Amniotic stem cell (primary cell): ENCODE data around the gene THNSL1.

Experiments used
- DNase-seq: peaks from one replicate; lab custom pipeline; 2025; lab: John Stamatoyannopoulos, UW

Gene THNSL1

GRCh38 chr10:25057886-25058285 is 41.5 kb downstream of the THNSL1 start:
- DNase-seq = no peak

- DNase-seq = peak; percentile 49
Observed at GRCh38 chr10:25059990-25060389, 43.6 kb downstream of the THNSL1 start.

DNA sequence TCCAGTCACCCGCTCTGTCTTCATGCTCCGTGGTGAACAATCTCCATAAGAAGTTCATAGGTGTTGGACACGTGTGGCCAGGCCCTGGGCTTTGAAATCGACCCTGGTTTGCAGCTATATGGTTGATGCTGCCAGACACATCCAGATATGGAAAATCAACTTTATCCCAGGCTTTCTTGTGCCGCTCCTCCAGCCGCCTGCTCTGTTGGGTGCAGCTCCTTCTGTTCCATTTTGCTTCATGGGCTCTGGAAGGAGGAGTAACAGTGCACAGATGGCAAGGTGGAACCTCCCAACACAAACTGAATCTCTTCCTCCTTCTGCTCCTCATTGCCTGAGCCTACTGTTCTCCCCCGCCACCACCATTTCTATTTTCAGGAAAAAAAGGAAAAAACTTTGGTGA is 44.7 kb downstream of the THNSL1 start:
- no peak for DNase-seq

DNA sequence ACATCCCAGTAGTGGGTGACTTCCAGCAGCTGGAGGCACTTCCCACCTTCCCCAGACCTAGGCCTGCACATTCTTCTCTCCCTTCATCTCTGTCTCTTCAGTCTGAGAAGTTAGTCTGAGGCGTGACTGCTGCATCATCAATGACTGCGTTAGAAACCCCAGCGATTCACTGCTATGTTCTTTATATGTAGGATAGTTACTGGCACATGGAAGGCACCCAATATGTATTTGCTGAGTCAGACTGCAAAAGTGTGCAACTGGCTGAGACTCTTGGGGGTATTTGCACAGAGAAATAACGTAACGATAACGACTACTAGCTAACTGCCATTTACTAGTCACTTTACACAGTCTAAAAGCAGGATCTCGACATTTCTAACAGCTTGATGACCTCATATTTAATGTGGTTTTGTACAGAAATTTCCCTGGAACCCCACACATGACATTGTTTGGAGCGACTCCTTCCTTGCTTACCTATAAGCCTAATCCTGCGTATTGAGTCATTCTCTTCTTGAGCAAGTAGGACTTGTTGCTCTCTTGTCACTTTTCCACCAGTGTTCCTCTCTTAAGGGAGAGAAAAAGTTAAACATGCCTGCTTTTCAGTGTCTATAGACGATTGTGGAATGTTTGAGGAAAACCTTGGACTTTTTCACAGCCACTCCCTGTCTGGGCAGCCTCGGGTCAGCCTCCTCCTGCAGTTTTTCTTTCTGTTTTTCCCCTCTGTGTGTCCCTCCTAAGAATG is 45.5 kb downstream of the THNSL1 start:
- no peak for DNase-seq

DNA sequence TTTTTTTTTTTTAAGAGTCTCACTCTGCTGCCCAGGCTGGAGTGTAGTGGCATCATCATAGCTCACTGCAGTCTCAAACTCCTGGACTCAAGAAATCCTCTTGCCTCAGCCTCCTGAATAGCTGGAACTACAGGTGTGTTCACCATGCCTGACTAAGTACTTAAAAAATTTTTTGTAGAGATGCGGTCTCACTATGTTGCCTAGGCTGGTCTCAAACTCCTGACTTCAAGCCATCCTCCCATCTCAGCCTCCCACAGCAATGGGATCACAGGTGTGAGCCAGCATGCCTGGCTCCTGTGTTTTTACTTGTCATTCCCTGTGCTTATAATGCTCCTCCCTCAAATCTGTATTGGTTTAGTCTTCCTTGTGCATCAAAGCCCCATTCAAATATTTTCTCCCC is 46.7 kb downstream of the THNSL1 start:
- DNase-seq = no peak

GRCh38 chr10:25063644-25064043 is 47.2 kb downstream of the THNSL1 start:
- no peak for DNase-seq

DNA sequence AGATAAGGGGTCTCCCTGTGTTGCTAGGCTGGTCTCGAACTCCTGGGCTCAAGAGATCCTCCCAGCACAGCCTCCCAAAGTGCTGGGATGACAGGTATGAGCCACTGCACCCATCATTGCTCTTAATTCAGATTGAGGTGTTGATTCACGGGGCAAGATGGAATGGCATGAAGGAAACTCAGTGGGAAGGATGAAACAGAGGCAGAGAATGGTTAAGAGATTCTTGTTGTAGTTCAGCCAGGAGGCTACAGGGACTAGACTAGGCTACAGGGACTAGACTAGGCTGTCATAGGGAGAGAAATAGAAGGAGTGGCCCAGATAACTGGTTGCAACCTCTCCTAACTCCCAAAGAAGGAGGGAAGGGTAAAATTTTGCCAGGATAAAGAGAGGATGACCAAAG is 48.0 kb downstream of the THNSL1 start:
- no peak for DNase-seq

DNA sequence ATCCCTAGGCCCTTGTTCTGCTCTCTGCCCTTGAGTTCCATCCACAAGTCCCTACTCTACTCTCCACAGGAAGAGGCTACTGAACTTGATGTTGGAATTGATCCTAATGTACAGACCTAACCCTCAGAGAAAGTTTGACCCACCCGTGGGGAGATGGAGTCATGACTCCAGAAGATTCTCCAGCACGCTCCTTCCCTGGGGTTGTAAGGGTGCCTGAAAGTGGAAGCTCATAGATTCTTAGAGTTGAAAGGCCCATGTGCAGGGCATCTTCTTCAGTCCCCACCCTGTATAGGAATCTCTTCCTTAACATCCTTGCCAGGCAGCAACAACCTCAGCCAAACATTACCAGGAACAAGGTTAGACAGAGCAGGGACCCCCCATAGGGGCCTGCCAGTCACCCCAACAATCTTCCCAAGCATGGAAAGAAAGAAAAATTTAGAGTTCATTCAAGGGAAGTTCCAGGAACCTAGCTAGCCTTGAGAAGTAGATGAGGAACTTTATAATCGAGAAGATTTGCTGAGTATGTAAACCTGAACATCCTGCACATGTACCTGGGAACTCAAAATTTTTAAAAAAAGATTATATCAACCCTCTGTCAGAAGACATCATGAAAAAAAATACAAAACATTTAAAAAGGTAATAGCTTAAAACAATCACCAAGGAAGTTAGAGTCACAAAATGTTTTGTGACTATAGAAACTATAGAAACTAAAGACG is 49.5 kb downstream of the THNSL1 start:
- no peak for DNase-seq

DNA sequence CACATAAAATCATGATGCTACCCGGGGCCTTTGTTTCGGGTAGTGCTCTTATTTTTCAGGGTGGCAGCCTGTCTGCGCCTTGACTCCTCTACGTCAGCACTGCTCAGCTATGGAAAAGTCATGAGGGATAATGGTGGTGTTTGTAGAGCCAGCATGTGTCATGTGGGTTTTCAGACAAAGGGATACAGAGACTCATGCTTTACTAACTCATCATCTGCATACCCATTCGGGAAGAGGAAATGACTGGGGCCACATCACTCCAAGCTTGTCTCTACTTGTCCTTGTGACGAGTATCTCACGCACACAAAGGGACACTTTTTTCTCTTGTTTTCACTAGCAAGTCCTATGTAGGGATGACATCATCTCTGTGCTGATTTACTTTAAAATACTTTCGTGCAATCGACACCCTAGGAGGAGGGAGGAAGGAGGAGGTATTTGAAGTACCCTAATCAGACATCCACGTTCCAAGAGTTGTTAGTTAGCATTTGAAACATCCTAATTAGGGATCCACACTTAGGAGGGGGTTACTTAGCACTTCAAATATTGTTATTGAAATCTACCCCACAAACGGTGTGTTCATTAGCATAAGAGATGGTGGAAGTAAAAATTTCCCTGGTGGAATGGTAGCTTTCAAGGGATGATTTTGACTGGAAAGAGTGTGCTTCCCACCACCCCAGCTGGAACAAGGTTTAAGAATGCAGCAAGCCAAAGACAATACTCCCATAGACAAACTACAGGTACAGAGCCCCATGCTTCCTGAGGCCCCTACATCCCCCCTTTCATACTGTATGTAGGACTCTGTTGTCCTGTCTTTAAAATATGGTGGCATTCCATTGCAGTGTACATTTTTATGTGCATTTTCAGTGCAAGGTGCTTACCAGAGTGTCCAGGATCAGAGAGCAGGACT is 52.0 kb downstream of the THNSL1 start:
- DNase-seq = no peak

DNA sequence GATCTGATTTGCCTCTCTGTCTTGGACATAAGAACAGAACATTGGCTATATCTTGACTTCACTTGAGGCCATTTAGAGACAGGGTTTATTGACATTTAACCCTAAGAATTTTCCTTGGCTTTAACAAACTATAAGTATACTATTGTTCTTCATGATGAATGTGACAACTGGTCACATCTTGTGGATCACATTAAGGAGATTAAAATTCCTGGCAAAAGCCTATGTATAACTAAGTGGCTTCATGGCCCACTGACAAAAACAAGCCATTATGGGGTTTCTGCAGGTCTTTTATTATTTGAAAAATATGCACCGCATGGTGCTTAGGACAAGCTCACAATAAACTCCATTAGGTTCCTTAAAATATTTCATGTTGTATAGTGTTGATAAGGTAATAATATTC is 54.8 kb downstream of the THNSL1 start:
- no peak for DNase-seq

DNA sequence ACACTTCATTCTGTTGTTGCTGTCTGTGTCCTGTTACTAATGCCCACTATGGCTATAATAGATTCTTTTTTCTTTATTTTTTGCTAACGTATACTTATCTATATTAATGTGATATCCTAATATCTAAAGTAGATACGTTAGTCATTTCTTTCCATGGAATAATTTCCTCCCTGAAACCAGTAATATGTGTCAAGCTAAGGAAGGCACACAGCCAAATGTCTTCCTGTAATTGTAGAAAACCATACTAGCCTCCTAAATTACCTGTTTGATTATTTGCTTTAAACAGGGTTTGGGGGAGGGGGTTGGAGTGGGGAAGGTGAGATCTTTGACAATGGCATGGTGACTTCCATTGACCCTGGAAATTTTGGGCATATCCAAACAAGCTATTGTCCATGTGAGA is 56.4 kb downstream of the THNSL1 start:
- no peak for DNase-seq

- DNase-seq = no peak
Observed at GRCh38 chr10:25075825-25076224, 59.4 kb downstream of the THNSL1 start.
